Measurements from ENCODE around the gene NPAS3.

GRCh38 chr14:33420051-33420627 lies 481.5 kb downstream of the NPAS3 start:
- TF ChIP-seq, protein P1, sequence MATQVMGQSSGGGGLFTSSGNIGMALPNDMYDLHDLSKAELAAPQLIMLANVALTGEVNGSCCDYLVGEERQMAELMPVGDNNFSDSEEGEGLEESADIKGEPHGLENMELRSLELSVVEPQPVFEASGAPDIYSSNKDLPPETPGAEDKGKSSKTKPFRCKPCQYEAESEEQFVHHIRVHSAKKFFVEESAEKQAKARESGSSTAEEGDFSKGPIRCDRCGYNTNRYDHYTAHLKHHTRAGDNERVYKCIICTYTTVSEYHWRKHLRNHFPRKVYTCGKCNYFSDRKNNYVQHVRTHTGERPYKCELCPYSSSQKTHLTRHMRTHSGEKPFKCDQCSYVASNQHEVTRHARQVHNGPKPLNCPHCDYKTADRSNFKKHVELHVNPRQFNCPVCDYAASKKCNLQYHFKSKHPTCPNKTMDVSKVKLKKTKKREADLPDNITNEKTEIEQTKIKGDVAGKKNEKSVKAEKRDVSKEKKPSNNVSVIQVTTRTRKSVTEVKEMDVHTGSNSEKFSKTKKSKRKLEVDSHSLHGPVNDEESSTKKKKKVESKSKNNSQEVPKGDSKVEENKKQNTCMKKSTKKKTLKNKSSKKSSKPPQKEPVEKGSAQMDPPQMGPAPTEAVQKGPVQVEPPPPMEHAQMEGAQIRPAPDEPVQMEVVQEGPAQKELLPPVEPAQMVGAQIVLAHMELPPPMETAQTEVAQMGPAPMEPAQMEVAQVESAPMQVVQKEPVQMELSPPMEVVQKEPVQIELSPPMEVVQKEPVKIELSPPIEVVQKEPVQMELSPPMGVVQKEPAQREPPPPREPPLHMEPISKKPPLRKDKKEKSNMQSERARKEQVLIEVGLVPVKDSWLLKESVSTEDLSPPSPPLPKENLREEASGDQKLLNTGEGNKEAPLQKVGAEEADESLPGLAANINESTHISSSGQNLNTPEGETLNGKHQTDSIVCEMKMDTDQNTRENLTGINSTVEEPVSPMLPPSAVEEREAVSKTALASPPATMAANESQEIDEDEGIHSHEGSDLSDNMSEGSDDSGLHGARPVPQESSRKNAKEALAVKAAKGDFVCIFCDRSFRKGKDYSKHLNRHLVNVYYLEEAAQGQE (IDR thresholded peaks at IDR 0.05; ENCODE audit: insufficient read depth in 1 of 2, low read depth in 2 of 2, low read length in 2 of 2), result no peak
- no peak for TF ChIP-seq TAF1 (IDR thresholded peaks at IDR 0.05; ENCODE audit: borderline replicate concordance, insufficient read depth, low read length)

Data from PFSK-1 (cell line).